Bone marrow (tissue), 2 donors: ENCODE results near the gene TBR1.

Source experiments
- DNase-seq, 2 donors: peaks; one replicate each; lab custom pipeline; 2025; lab: John Stamatoyannopoulos, UW

TBR1 gene

GRCh38 chr2:161415987-161416707 is at the start of gene TBR1:
TSS of gene TBR1 (plus strand) at chr2:161416297. CDS start at chr2:161416411, 114 bp downstream.
- no peak for DNase-seq

- no peak for DNase-seq
These were observed 48.4 kb upstream of the TBR1 start for GRCh38 chr2:161367675-161368074.

GRCh38 chr2:161369311-161369710 is 46.8 kb upstream of the TBR1 start:
- DNase-seq = no peak

GRCh38 chr2:161370981-161371380 is 45.1 kb upstream of the TBR1 start:
- DNase-seq = no peak

GRCh38 chr2:161371869-161372268 is 44.2 kb upstream of the TBR1 start:
- DNase-seq = no peak

GRCh38 chr2:161373942-161374341 is 42.2 kb upstream of the TBR1 start:
- no peak for DNase-seq

- DNase-seq = no peak
These were observed 41.7 kb upstream of the TBR1 start for GRCh38 chr2:161374446-161374845.

- DNase-seq = no peak
These were observed 36.4 kb upstream of the TBR1 start for GRCh38 chr2:161379740-161380139.

- DNase-seq = no peak
These were observed 34.6 kb upstream of the TBR1 start for GRCh38 chr2:161381546-161381945.

GRCh38 chr2:161382747-161383146 is 33.4 kb upstream of the TBR1 start:
- no peak for DNase-seq

GRCh38 chr2:161384864-161385263 is 31.2 kb upstream of the TBR1 start:
- no peak for DNase-seq

GRCh38 chr2:161386228-161386824 is 29.8 kb upstream of the TBR1 start:
- no peak for DNase-seq

GRCh38 chr2:161388146-161388779 is 27.8 kb upstream of the TBR1 start:
- no peak for DNase-seq

- no peak for DNase-seq
These were observed 24.2 kb upstream of the TBR1 start for GRCh38 chr2:161391737-161392506.

GRCh38 chr2:161400076-161400475 is 16.0 kb upstream of the TBR1 start:
- no peak for DNase-seq

- no peak for DNase-seq
These were observed 13.8 kb upstream of the TBR1 start for GRCh38 chr2:161402297-161402696.

GRCh38 chr2:161406316-161406715 is 9.8 kb upstream of the TBR1 start:
- DNase-seq = no peak

- no peak for DNase-seq
These were observed 8.5 kb upstream of the TBR1 start for GRCh38 chr2:161407597-161407996.

GRCh38 chr2:161409308-161409907 is 6.7 kb upstream of the TBR1 start:
- no peak for DNase-seq

- DNase-seq = no peak
These were observed 3.8 kb upstream of the TBR1 start for GRCh38 chr2:161412346-161412745.

GRCh38 chr2:161414042-161415033 is 1.8 kb upstream of the TBR1 start:
- no peak for DNase-seq
